Loucy (cell line): ENCODE measurements around the gene C1orf94.

Experiments used
- EZH2phosphoT487 ChIP-seq: fragments of 200-600 bp; IDR thresholded peaks from 2 replicates; pipeline ENCODE4 v1.6.1; 2018; ENCODE audit warnings: antibody characterized with exemption, mild to moderate bottlenecking, moderate library complexity, borderline replicate concordance
- TF ChIP-seq, protein P1 (sequence below): fragments of 200-600 bp; sonication (generic); conservative IDR thresholded peaks from 2 replicates; pipeline ENCODE4 v1.5.1; 2014; ENCODE audit warnings: mild to moderate bottlenecking, antibody characterized with exemption, low read length

DNA sequence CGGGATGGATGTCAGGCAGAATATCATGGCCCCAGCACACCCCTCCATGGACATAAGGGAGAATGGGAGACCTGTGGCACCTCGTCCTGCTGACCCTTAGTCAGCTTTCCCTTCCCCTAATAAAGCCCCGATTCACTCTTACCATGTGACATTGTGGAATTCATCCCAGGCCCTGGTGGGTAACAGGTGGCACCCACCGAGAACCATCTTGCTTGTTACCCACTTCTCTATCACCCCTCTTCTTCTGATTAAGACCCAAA, 44.6 kb upstream of the C1orf94 start:
- TF ChIP-seq, protein P1, sequence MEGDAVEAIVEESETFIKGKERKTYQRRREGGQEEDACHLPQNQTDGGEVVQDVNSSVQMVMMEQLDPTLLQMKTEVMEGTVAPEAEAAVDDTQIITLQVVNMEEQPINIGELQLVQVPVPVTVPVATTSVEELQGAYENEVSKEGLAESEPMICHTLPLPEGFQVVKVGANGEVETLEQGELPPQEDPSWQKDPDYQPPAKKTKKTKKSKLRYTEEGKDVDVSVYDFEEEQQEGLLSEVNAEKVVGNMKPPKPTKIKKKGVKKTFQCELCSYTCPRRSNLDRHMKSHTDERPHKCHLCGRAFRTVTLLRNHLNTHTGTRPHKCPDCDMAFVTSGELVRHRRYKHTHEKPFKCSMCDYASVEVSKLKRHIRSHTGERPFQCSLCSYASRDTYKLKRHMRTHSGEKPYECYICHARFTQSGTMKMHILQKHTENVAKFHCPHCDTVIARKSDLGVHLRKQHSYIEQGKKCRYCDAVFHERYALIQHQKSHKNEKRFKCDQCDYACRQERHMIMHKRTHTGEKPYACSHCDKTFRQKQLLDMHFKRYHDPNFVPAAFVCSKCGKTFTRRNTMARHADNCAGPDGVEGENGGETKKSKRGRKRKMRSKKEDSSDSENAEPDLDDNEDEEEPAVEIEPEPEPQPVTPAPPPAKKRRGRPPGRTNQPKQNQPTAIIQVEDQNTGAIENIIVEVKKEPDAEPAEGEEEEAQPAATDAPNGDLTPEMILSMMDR, result no peak
- TF ChIP-seq EZH2phosphoT487, result no peak
